Ishikawa (cell line): ENCODE measurements around the gene TEX47.

Experiments
- EGR1 ChIP-seq: IDR thresholded peaks from 2 replicates; pipeline ENCODE4 v1.6.1; 2012
- RAD21 ChIP-seq: IDR thresholded peaks from 2 replicates; pipeline ENCODE4 v1.6.1; 2012; ENCODE audit warnings: low read depth
- REST ChIP-seq: IDR thresholded peaks from 2 replicates; pipeline ENCODE4 v1.6.1; 2012; ENCODE audit warnings: low read depth, mild to moderate bottlenecking
- TAF1 ChIP-seq: IDR thresholded peaks from 2 replicates; pipeline ENCODE4 v1.6.1; 2012; ENCODE audit warnings: low read depth, mild to moderate bottlenecking
- TEAD4 ChIP-seq: IDR thresholded peaks from 2 replicates; pipeline ENCODE4 v1.6.1; 2012

DNA sequence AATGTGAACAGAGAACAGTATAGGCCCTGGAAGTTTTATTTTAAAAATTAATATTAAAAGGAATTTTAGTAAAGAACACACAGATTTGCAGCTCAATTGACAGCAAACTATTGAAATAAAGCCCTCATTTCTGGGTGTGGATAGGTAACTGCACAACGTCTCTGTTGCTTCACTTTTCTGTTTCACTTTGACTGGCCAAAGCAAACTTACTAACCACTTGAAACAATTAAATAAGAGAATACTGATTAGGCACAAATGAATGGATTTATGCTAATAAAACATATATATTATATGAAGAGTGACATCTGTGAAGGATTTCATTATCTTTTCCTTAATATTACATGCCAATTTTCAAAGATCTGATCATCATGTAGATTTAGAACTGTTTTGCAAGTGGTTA, 24.1 kb downstream of the TEX47 start:
- TF ChIP-seq TEAD4 (no peak), RAD21 (no peak), TAF1 (no peak), REST (no peak), EGR1 (no peak)
